Measurements from ENCODE around the gene PLXNA4. TPM values are rescaled to one million over a fixed set of nuclear protein-coding genes. Genes with fewer than 3 reads are reported as not detected.

The PLXNA4 gene
- total and polyA plus RNA-seq, 12 donors: 0.83 to 17.0 (median 11.5) TPM

- Histone ChIP-seq H3K4me1 (no peaks in the 10 kb centered on the region), H3K4me3 (no peak overlapping the region), H3K27ac (no peak overlapping the region), H3K9me3 (no peaks in the 10 kb centered on the region), H3K36me3 (no peaks in the 10 kb centered on the region), H3K27me3 (no peaks in the 10 kb centered on the region)
- intact Hi-C loops (cut with DNase I): no loop called here
- WGBS, 2 donors: 94 to 95% methylated on average over 10 of the region's 10 CpGs
- ATAC-seq (no peak), DNase-seq (no peak)
- TF ChIP-seq CTCF (IDR thresholded peaks at IDR 0.05): no peak
Measured at GRCh38 chr7:132102391-132102790, 473.9 kb downstream of the PLXNA4 start.

- intact Hi-C loops (cut with DNase I): no loop called here
- TF ChIP-seq CTCF (IDR thresholded peaks at IDR 0.05): no peak
- ATAC-seq (no peak), DNase-seq (no peak)
- H3K4me1 ChIP-seq: no peaks in the 10 kb centered on the region
- no peaks in the 10 kb centered on the region for H3K9me3 ChIP-seq
- H3K4me3 ChIP-seq: no peak overlapping the region
- 95 to 97% methylated on average over 6 of the region's 6 CpGs for WGBS, 2 donors
- H3K27me3 ChIP-seq: no peaks in the 10 kb centered on the region
- no peaks in the 10 kb centered on the region for H3K36me3 ChIP-seq
- no peak overlapping the region for H3K27ac ChIP-seq
Measured at GRCh38 chr7:132100981-132101380, 475.3 kb downstream of the PLXNA4 start.

- Histone ChIP-seq H3K36me3 (no peaks in the 10 kb centered on the region), H3K4me3 (no peak overlapping the region), H3K9me3 (no peaks in the 10 kb centered on the region), H3K27ac (no peak overlapping the region), H3K27me3 (no peaks in the 10 kb centered on the region), H3K4me1 (no peaks in the 10 kb centered on the region)
- intact Hi-C loops (cut with DNase I): no loop called here
- DNase-seq (no peak), ATAC-seq (no peak)
- WGBS, 2 donors: 92% methylated on average over 3 of the region's 3 CpGs
- TF ChIP-seq CTCF (IDR thresholded peaks at IDR 0.05): no peak
Measured at GRCh38 chr7:132100483-132100882, 475.8 kb downstream of the PLXNA4 start.

- ATAC-seq: no peak
- intact Hi-C loops (cut with DNase I): no loop called here
Measured at GRCh38 chr7:132099163-132099562, 477.1 kb downstream of the PLXNA4 start.

More at GRCh38 chr7:132099163-132099562, 477.1 kb downstream of the PLXNA4 start:
- no peaks in the 10 kb centered on the region for H3K4me1 ChIP-seq
- H3K27me3 ChIP-seq: no peaks in the 10 kb centered on the region
- no peaks in the 10 kb centered on the region for H3K36me3 ChIP-seq
- H3K9me3 ChIP-seq: no peaks in the 10 kb centered on the region
- 92 to 96% methylated on average over 2 of the region's 2 CpGs for WGBS, 2 donors
- DNase-seq: no peak
- no peak overlapping the region for H3K4me3 ChIP-seq
- TF ChIP-seq CTCF (IDR thresholded peaks at IDR 0.05): no peak
- H3K27ac ChIP-seq: no peak overlapping the region

Data from heart right ventricle (tissue), 16 donors.